Endothelial cell of hepatic sinusoid (primary cell): ENCODE results near the gene ZNF587.
"Not testable (repeated sequence)": the region's sequence is repeated elsewhere in the genome, so short reads cannot be mapped to it uniquely, and the experiment has no call there.

Experiments used
- in situ Hi-C: cut with HindIII; loops from 2 replicates; pipeline ENCODE4 v1.10.0; 2017; ENCODE audit warnings: low sequenced_read_pairs

ZNF587 gene

GRCh38 chr19:57821501-57821900, 28.2 kb upstream of the ZNF587 start:
- in situ Hi-C loops, result not testable (repeated sequence)

- in situ Hi-C loops, result not testable (repeated sequence)
These were observed 26.5 kb upstream of the ZNF587 start for GRCh38 chr19:57823155-57823554.

DNA sequence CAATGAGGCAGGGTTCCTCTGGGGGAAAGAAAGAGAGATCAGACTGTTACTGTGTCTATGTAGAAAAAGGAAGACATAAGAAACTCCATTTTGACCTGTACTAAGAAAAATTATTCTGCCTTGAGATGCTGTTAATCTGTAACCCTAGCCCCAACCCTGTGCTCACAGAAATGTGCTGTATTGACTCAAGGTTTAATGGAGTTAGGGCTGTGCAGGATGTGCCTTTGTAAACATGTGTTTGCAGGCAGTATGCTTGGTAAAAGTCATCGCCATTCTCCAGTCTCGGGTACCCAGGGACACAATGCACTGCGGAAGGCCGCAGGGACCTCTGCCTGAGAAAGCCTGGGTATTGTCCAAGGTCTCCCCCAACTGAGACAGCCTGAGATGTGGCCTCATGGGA, 26.1 kb upstream of the ZNF587 start:
- in situ Hi-C loops, result not testable (repeated sequence)

- in situ Hi-C loops, result no loop called here
These were observed 24.1 kb upstream of the ZNF587 start for GRCh38 chr19:57825511-57825910.

DNA sequence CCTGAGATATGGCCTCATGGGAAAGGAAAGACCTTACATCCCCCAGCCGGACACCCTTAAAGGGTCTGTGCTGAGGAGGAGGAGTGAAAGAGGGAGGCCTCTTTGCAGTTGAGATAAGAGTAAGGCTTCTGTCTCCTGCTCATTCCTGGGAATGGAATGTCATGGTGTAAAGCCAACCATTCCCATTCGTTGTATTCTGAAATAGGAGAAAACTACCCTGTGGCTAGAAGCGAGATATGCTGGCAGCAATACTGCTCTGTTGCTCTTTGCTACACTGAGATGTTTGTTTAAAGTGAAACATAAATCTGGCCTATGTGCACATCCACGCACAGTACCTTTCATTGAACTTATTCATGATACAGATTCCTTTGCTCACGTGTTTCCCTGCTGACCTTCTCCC, 20.3 kb upstream of the ZNF587 start:
- in situ Hi-C loops, result no loop called here

GRCh38 chr19:57830071-57830602, 19.5 kb upstream of the ZNF587 start, which contains the start of gene ZNF587B:
Gene ZNF587B, plus strand, starts transcription at chr19:57830299. Its CDS starts 230 bp downstream, at chr19:57830529.
- in situ Hi-C loops, result no loop called here

DNA sequence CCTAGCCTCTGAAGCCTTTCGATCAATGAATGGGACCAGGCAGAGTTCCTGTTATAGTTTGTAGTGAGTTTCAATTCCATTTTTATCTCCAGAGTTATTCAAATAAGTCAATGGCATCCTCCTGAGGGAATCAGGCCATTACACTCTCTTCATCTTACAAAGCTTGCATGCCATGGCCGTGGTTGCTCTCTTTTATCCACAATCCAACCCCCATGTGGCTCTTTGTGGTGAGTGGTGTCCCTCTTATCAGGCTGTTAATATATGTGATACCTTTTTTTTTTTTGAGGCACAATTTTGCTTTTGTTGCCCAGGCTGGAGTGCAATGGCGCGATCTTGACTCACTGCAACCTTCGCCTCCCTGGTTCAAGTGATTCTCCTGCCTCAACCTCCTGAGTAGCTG, 12.7 kb upstream of the ZNF587 start:
- in situ Hi-C loops, result not testable (repeated sequence)

DNA sequence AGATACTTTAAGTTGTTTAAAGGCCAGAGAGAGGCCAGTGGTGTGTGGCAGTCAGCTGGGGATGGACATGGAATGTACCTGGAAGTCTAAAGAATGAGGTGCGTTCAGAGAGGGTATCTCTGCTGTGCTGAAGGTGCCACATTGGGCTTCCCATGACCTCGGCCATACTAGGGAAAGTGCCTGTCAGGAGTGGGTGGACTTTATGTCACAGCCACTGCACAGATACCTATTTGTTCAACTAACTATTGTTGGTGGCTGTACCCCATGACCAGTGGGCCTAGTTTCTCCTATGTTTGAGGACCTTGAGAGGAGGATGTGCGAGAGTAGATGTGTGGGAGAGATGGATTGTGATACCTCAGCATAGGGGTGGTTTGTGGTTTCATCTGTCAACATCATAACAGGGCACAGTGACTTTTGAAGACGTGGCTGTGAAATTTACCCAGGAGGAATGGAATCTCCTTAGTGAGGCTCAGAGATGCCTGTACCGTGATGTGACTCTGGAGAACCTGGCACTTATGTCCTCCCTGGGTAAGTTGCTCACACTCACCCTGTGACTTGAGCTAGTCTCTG, 11.0 kb upstream of the ZNF587 start:
- in situ Hi-C loops, result not testable (repeated sequence)

DNA sequence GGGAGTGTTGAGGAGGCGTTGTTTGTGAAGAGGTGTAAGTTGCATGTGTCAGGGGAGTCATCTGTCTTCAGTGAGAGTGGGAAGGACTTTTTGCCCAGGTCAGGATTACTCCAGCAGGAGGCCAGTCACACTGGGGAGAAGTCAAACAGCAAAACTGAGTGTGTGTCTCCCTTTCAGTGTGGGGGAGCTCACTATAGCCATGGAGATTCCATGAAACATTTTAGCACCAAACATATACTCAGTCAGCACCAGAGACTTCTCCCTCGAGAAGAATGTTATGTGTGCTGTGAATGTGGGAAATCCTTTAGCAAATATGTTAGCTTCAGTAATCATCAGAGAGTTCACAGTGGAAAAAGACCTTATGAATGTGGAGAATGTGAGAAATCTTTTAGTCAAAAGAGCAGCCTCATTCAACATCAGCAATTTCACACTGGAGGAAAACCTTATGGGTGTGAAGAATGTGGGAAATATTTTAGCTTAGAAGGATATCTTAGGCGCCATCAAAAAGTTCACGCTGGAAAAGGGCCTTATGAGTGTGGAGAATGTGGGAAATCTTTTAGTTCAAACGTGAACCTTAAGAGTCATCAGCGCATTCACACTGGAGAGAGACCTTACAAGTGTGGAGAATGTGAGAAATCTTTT, 8.4 kb upstream of the ZNF587 start:
- in situ Hi-C loops, result no loop called here

DNA sequence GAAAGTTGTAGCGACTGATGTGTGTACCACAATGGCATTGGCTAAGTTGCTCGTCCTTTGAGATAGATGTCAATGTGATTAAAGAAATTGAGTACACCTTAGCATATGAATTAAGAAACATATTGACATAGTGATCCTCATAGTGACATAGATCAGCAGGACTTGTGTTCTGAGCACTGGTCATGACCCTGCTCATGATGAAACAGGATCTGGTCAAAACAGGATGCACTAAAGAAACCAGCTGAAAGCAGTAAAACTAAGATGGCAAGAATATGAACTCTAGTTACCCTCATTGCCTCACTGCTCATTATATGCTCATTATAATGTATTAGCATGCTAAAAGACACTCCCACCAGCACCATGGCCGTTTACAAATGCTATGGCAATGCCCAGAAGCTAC, 2.5 kb upstream of the ZNF587 start:
- in situ Hi-C loops, result not testable (repeated sequence)

DNA sequence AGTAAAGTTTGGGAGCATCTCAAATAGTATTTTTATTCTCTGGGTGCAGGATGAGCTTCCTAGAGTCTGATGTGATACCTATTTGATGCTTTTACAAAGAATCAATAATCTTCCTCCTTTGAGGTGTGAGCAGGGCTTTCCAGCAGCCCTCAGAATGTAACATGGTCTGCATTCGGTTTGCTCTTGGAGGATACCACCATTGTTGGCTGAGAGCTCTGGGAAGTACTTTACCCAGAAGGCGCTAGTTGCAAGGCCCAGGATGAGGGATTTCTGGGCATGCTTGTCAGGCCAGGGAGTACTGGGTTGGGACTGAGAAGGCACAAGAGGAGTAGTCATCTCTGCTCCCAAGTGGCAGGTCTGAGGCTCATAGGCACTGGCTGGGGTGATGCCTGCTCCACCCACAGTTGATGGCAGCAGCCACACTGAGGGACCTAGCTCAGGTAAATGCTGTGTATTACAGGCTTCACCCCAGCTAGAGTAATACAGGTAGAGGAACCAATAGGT, 445 bp upstream of the ZNF587 start:
- in situ Hi-C loops, result not testable (repeated sequence)

DNA sequence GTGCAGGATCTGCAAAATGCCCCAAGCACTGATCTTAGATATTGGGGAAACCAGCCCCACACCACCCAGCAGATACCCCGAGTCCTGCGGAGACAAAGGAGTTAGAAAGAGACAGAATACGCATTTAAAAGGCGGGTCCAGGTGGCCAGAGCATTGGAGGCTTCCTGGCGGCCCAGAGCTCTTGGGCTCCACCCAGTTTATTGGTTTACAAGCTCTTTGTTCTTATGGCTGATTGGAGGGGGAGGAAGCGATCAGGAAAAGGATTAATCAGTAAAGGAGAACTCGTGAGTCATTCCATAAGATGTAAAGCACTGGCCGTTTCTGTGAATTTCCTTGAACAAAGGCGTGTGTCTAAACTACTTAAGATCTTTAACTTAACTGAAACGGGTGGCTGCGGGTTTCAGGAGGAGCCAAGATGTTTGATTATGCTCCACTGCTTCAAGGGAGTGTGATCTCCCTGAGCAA, 926 bp downstream of the ZNF587 start:
- in situ Hi-C loops, result no loop called here

DNA sequence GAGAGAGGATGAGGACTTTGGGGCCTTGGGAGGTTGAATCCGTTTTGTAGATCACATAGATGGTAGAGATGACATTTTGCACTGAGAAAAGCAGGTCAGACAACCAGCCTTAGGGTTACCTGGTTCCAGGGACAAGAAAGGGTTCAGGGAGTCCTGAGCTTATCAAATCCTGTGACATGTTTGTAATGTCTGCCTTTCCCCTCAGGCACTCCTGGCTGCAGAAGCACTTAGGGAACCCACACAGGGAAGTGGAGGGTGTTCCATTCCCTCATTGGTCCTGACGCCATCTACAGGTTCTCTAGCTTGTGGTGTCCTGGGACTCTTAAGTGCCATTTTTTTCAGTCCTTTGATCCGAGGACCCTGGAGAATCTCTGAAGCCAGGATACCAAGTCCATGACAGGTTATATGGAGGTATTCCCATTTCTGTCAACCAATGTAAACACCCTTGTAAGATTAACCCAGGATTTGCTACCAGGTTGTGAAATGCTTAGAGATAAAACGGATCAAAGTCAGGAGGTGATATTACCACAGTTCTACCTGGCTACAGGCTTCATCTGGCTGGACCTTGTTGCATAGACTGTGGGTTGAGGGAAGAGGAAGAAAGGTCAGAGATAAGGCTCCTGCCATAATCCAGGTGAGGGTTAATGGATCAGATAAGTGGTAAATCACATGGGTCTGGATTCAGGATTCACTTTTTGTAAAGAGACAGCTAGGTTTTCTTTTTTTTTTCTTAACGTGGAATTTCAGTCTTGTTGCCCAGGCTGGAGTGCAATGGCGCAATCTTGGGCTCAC, 2.3 kb downstream of the ZNF587 start:
- in situ Hi-C loops, result not testable (repeated sequence)

- in situ Hi-C loops, result not testable (repeated sequence)
These were observed 4.5 kb downstream of the ZNF587 start for GRCh38 chr19:57854117-57854516.

DNA sequence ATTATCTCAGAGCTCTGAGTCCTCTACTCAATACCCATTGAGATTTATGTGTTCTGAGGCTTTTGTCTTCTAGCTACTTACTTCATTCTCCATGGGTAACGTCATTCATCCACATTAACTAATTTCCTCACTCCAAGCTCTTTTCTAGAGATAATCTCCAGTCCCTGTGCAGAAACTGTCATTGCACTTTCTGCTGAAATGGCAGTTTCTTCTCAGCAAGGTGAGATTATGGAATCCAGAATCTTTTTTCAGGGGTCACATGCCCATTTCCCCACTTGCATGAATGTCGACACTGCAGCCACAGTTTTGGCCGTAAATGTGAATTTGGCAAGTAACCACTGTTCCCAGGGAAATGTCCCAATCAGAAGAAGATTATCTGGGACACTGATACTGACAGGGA, 12.7 kb downstream of the ZNF587 start:
- in situ Hi-C loops, result not testable (repeated sequence)

- in situ Hi-C loops, result no loop called here
These were observed 18.3 kb downstream of the ZNF587 start for GRCh38 chr19:57867868-57868492.

DNA sequence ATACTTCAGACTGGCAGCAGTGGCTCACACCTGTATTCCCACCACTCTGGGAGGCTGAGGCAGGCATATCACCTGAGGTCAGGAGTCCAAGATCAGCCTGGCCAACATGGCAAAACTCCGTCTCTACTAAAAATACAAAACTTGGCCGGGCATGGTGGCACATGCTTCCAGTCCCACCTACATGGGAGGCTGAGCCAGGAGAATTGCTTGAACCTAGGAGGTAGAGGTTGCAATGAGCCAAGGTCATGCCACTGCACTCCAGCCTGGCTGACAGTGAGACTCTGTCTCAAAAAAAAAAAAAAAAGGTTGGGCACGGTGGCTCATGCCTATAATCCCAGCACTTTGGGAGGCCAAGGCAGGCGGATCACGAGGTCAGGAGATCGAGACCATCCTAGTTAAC, 20.0 kb downstream of the ZNF587 start:
- in situ Hi-C loops, result not testable (repeated sequence)

- in situ Hi-C loops, result no loop called here
These were observed 20.6 kb downstream of the ZNF587 start for GRCh38 chr19:57870225-57870624.

- in situ Hi-C loops, result no loop called here
These were observed 22.8 kb downstream of the ZNF587 start for GRCh38 chr19:57872450-57872849.

DNA sequence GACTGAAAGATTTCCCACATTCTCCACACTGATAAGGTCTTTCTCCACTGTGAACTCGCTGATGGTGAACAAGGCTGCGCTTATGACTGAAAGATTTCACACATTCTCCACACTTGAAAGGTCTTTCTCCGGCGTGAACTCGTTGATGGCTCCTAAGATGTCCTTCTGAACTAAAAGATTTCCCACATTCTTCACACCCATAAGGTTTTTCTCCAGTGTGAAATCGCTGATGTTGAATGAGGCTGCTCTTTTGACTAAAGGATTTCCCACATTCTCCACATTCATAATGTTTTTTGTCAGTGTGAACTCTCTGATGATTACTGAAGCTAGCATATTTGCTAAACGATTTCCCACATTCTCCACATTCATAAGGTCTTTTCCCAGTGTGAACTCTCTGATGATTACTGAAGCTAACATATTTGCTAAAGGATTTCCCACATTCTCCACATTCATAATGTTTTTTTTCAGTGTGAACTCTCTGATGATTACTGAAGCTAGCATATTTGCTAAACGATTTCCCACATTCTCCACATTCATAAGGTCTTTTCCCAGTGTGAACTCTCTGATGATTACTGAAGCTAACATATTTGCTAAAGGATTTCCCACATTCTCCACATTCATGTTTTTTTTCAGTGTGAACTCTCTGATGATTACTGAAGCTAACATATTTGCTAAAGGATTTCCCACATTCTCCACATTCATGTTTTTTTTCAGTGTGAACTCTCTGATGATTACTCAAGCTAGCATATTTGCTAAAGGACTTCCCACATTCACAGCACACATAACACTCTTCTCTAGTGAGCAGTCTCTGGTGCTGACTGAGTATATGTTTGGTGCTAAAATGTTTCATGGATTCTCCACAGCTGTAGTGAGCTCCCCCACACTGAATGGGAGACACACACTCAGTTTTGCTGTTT, 24.5 kb downstream of the ZNF587 start:
- in situ Hi-C loops, result not testable (repeated sequence)
